ENCODE data around the gene MERTK. TPM values are rescaled to one million over a fixed set of nuclear protein-coding genes. Genes with fewer than 3 reads are reported as not detected.

The MERTK gene
- total and polyA plus RNA-seq, 2 of the 13 experiments (the other 11 are each of a cell fraction or from before 2014, with no cell fraction given), result 37.3 to 44.7 TPM

GRCh38 chr2:112055730-112056625 is 157.6 kb downstream of the MERTK start (continued):
- TF ChIP-seq KLF9 (CRISPR knock-in tag; IDR thresholded peaks at IDR 0.05; ENCODE audit: low read depth) (peak; percentile 17; the same call in 1 of the 2 replicates), ZNF124 (CRISPR knock-in tag; IDR thresholded peaks at IDR 0.05) (peak; percentile 1; the same call in 1 of the 2 replicates), ZNF652 (CRISPR knock-in tag; IDR thresholded peaks at IDR 0.05; ENCODE audit: borderline replicate concordance, low read depth) (no peak), EED (CRISPR knock-in tag; IDR thresholded peaks at IDR 0.05) (no peak; the same call in 1 of the 2 replicates), TEAD2 (CRISPR knock-in tag; IDR thresholded peaks at IDR 0.05) (no peak), SNRNP70 (IDR thresholded peaks at IDR 0.05; ENCODE audit: low read depth, low read length) (no peak), ZBTB8A (CRISPR knock-in tag; IDR thresholded peaks at IDR 0.05; ENCODE audit: borderline replicate concordance, low read depth) (no peak), AGO2 (optimal IDR thresholded peaks at IDR 0.05; ENCODE audit: low read depth, low read length) (peak; percentile 82), ASH2L (IDR thresholded peaks at IDR 0.05; ENCODE audit: insufficient read length, low read depth, low read length) (no peak), STAT5B (CRISPR knock-in tag; IDR thresholded peaks at IDR 0.05) (0 out of 2 replicates have a peak, but pooled peaks have one; percentile 61), SOX5 (CRISPR knock-in tag; IDR thresholded peaks at IDR 0.05; ENCODE audit: borderline replicate concordance) (0 out of 2 replicates have a peak, but pooled peaks have one; percentile 1), RARG (CRISPR knock-in tag; IDR thresholded peaks at IDR 0.05; ENCODE audit: low read depth) (no peak), TERF1 (CRISPR knock-in tag; IDR thresholded peaks at IDR 0.05) (no peak), SKI (IDR thresholded peaks at IDR 0.05; ENCODE audit: partially characterized antibody) (no peak)
- TF ChIP-seq, protein P1, sequence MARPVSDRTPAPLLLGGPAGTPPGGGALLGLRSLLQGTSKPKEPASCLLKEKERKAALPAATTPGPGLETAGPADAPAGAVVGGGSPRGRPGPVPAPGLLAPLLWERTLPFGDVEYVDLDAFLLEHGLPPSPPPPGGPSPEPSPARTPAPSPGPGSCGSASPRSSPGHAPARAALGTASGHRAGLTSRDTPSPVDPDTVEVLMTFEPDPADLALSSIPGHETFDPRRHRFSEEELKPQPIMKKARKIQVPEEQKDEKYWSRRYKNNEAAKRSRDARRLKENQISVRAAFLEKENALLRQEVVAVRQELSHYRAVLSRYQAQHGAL (CRISPR knock-in tag; IDR thresholded peaks at IDR 0.05; ENCODE audit: not compliant biosample characterization), result no peak
- TF ChIP-seq, protein P2, sequence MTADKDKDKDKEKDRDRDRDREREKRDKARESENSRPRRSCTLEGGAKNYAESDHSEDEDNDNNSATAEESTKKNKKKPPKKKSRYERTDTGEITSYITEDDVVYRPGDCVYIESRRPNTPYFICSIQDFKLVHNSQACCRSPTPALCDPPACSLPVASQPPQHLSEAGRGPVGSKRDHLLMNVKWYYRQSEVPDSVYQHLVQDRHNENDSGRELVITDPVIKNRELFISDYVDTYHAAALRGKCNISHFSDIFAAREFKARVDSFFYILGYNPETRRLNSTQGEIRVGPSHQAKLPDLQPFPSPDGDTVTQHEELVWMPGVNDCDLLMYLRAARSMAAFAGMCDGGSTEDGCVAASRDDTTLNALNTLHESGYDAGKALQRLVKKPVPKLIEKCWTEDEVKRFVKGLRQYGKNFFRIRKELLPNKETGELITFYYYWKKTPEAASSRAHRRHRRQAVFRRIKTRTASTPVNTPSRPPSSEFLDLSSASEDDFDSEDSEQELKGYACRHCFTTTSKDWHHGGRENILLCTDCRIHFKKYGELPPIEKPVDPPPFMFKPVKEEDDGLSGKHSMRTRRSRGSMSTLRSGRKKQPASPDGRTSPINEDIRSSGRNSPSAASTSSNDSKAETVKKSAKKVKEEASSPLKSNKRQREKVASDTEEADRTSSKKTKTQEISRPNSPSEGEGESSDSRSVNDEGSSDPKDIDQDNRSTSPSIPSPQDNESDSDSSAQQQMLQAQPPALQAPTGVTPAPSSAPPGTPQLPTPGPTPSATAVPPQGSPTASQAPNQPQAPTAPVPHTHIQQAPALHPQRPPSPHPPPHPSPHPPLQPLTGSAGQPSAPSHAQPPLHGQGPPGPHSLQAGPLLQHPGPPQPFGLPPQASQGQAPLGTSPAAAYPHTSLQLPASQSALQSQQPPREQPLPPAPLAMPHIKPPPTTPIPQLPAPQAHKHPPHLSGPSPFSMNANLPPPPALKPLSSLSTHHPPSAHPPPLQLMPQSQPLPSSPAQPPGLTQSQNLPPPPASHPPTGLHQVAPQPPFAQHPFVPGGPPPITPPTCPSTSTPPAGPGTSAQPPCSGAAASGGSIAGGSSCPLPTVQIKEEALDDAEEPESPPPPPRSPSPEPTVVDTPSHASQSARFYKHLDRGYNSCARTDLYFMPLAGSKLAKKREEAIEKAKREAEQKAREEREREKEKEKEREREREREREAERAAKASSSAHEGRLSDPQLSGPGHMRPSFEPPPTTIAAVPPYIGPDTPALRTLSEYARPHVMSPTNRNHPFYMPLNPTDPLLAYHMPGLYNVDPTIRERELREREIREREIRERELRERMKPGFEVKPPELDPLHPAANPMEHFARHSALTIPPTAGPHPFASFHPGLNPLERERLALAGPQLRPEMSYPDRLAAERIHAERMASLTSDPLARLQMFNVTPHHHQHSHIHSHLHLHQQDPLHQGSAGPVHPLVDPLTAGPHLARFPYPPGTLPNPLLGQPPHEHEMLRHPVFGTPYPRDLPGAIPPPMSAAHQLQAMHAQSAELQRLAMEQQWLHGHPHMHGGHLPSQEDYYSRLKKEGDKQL (CRISPR knock-in tag; IDR thresholded peaks at IDR 0.05; ENCODE audit: low read depth), result 0 out of 2 replicates have a peak, but pooled peaks have one; percentile 28
- TF ChIP-seq, protein P3, sequence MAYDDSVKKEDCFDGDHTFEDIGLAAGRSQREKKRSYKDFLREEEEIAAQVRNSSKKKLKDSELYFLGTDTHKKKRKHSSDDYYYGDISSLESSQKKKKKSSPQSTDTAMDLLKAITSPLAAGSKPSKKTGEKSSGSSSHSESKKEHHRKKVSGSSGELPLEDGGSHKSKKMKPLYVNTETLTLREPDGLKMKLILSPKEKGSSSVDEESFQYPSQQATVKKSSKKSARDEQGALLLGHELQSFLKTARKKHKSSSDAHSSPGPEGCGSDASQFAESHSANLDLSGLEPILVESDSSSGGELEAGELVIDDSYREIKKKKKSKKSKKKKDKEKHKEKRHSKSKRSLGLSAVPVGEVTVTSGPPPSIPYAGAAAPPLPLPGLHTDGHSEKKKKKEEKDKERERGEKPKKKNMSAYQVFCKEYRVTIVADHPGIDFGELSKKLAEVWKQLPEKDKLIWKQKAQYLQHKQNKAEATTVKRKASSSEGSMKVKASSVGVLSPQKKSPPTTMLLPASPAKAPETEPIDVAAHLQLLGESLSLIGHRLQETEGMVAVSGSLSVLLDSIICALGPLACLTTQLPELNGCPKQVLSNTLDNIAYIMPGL (CRISPR knock-in tag; IDR thresholded peaks at IDR 0.05; ENCODE audit: borderline replicate concordance in 1 of 2, low read depth in 1 of 2), result peak; percentile 2 to 53; a peak in 1 of 4 replicates
- TF ChIP-seq, protein P4, sequence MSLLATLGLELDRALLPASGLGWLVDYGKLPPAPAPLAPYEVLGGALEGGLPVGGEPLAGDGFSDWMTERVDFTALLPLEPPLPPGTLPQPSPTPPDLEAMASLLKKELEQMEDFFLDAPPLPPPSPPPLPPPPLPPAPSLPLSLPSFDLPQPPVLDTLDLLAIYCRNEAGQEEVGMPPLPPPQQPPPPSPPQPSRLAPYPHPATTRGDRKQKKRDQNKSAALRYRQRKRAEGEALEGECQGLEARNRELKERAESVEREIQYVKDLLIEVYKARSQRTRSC (CRISPR knock-in tag; IDR thresholded peaks at IDR 0.05; ENCODE audit: low read depth), result 0 out of 2 replicates have a peak, but pooled peaks have one; percentile 24
